ENCODE results near the gene PTK7. TPM values are rescaled to one million over a fixed set of nuclear protein-coding genes. Genes with fewer than 3 reads are reported as not detected.

The PTK7 gene
- total and polyA plus RNA-seq, 2 of the 8 experiments (the other 6 are each of a cell fraction or from before 2014, with no cell fraction given), result 110 to 138 TPM

- no peak overlapping the region for H4K5ac ChIP-seq (ENCODE audit: insufficient read length, low read depth, low read length)
- 87% methylated on average over 5 of the region's 5 CpGs; no CpG with 5 or more reads in 1 of the 2 experiments for WGBS, 2 experiments (ENCODE audit: extremely low coverage in 1 of 2, insufficient coverage in 1 of 2, insufficient read length in 1 of 2, insufficient replicate concordance in 2 of 2, low coverage in 1 of 2, low lambda C conversion rate in 2 of 2, missing lambda C conversion rate in 1 of 2)
These were observed 126.3 kb downstream of the PTK7 start for GRCh38 chr6:43202451-43202850.

More at GRCh38 chr6:43202451-43202850, 126.3 kb downstream of the PTK7 start:
- Histone ChIP-seq H3K14ac (ENCODE audit: insufficient read length) (no peak overlapping the region), H3K27ac (ENCODE audit: low read depth, low read length) (no peak overlapping the region), H2BK15ac (ENCODE audit: low read length) (no peak overlapping the region), H3K9ac (replicated peaks in 1 of 4; ENCODE audit: extremely low read depth in 1 of 4, low read depth in 3 of 4, low read length in 3 of 4) (no peak overlapping the region), H3K4ac (replicated peaks; ENCODE audit: insufficient read length, low read depth, low read length) (no peak overlapping the region), H3K18ac (ENCODE audit: extremely low read depth, low read length) (no peak overlapping the region), H2BK20ac (ENCODE audit: low read length) (no peak overlapping the region), H3K79me2 (ENCODE audit: control insufficient read depth in 1 of 2, insufficient read depth in 2 of 2, low read length in 2 of 2) (no peaks in the 10 kb centered on the region), H3K4me3 (ENCODE audit: extremely low read depth in 1 of 4, insufficient read depth in 2 of 4, low read depth in 3 of 4, low read length in 4 of 4) (no peak overlapping the region), H2BK120ac (replicated peaks; ENCODE audit: low read depth, low read length) (no peak overlapping the region), H3K23me2 (ENCODE audit: low read depth, low read length) (no peaks in the 10 kb centered on the region; the same call in 1 of the 2 replicates), H2AK5ac (ENCODE audit: low read depth, low read length) (0 out of 2 replicates have a peak overlapping the region, but pooled peaks have one; percentile 39), H3K9me3 (ENCODE audit: insufficient read depth in 2 of 2, low read depth in 1 of 2, low read length in 1 of 2) (no peaks in the 10 kb centered on the region), H3K36me3 (ENCODE audit: control insufficient read depth in 2 of 4, insufficient read depth in 4 of 4, low read length in 3 of 4) (no peaks in the 10 kb centered on the region), H4K91ac (replicated peaks; ENCODE audit: insufficient read length, low read length) (no peak overlapping the region), H3K4me1 (replicated peaks in 1 of 4; ENCODE audit: control insufficient read depth in 3 of 4, insufficient read depth in 4 of 4, low read length in 3 of 4) (no peaks in the 10 kb centered on the region), H3K27me3 (replicated peaks in 1 of 4; ENCODE audit: control insufficient read depth in 3 of 4, extremely low read depth in 1 of 4, insufficient read depth in 3 of 4, low read length in 3 of 4) (no peaks in the 10 kb centered on the region), H3K23ac (ENCODE audit: insufficient read length) (no peak overlapping the region), H3K4me2 (ENCODE audit: insufficient read depth in 1 of 2, low read depth in 2 of 2, low read length in 2 of 2) (no peak overlapping the region), H4K8ac (ENCODE audit: extremely low read depth, insufficient read depth, low read length) (no peak overlapping the region), H4K20me1 (replicated peaks in 1 of 2; ENCODE audit: control insufficient read depth in 1 of 2, insufficient read depth in 2 of 2, low read length in 2 of 2) (no peaks in the 10 kb centered on the region), H2BK12ac (ENCODE audit: low read depth, low read length) (0 out of 2 replicates have a peak overlapping the region, but pooled peaks have one; percentile 23), H3K79me1 (ENCODE audit: low read depth, low read length) (no peaks in the 10 kb centered on the region), H3K56ac (replicated peaks; ENCODE audit: insufficient read length, low read depth, low read length) (no peak overlapping the region), H2AFZ (ENCODE audit: low read length) (no peak overlapping the region), H2BK5ac (ENCODE audit: low read depth, low read length) (no peak overlapping the region)
- CTCF ChIA-PET (ENCODE audit: partially characterized antibody), result interaction anchor here (0.6 kb wide), 1 partner anchor 239 kb away, joined by 3 read pairs; no protein-coding TSS in a partner anchor
- DNase-seq (ENCODE audit: low read depth in 1 of 2, low spot score in 2 of 2) (no peak), FAIRE-seq (no peak)
- POLR2A ChIA-PET (ENCODE audit: partially characterized antibody), result interaction anchor here (1.2 to 2.1 kb wide), 5 partner anchors 20 to 27 kb away, joined by 3 to 10 read pairs (median 4); partner anchors contain the start of gene CUL9
- no peak for TF ChIP-seq POLR2AphosphoS5 (IDR thresholded peaks at IDR 0.05; ENCODE audit: low read depth, low read length)
- no peak for TF ChIP-seq CREB1 (IDR thresholded peaks at IDR 0.05)
- no peak for TF ChIP-seq ATF2 (IDR thresholded peaks at IDR 0.05; ENCODE audit: low read length)
- no peak for TF ChIP-seq ASH2L (IDR thresholded peaks at IDR 0.05; ENCODE audit: low read length)
- no peak for TF ChIP-seq SAP30 (IDR thresholded peaks at IDR 0.05; ENCODE audit: insufficient read depth, insufficient replicate concordance, low read length)
- TF ChIP-seq BACH1 (IDR thresholded peaks at IDR 0.05; ENCODE audit: low read length), result no peak
- no peak for TF ChIP-seq KDM4A (IDR thresholded peaks at IDR 0.05; ENCODE audit: low read depth, low read length, severe bottlenecking)
